Epidermal melanocyte (primary cell): ENCODE measurements around the gene E2F2.

Experiments
- DNase-seq: peaks from one replicate; pipeline ENCODE4 v3.0.0; 2011; ENCODE audit warnings: low spot score; ENCODE audit not compliant: insufficient read length

The E2F2 gene

GRCh38 chr1:23463286-23463685 lies 67.7 kb downstream of the E2F2 start:
- no peak for DNase-seq

GRCh38 chr1:23462766-23463165 lies 68.3 kb downstream of the E2F2 start:
- no peak for DNase-seq

- no peak for DNase-seq
These were observed 70.0 kb downstream of the E2F2 start for GRCh38 chr1:23461050-23461449.

- DNase-seq = no peak
These were observed 70.5 kb downstream of the E2F2 start for GRCh38 chr1:23460519-23460918.

GRCh38 chr1:23459338-23459757 lies 71.7 kb downstream of the E2F2 start:
- DNase-seq = no peak
